Pancreas (tissue), 10 donors: ENCODE results near the gene FIP1L1. TPM values are rescaled to one million over a fixed set of nuclear protein-coding genes. Genes with fewer than 3 reads are reported as not detected.

Experiments used
- ATAC-seq, 4 donors: fragments of 200-7000 bp; cut with Tn5 transposase; one replicate each; pipeline versions ENCODE4 v1.8.0 to v1.9.1; 2020; ENCODE audit warnings: mild to moderate bottlenecking in 4 of 4, moderate library complexity in 4 of 4
- DNase-seq, 6 donors: peaks; one replicate each; pipeline ENCODE4 v3.0.0-alpha.2; 2020
- FAIRE-seq: peaks from 2 replicates; lab custom pipeline; 2012; peaks lifted over from hg19 to GRCh38; lab: Jason Lieb, UNC
- H3K27ac ChIP-seq, 4 donors: fragments of 200-600 bp; sonication (generic); 1 replicate in 3 of 4; 2 replicates in 1 of 4; pipeline versions ENCODE4 v1.5.0 to v1.8.0; 2020
- H3K27me3 ChIP-seq, 4 donors: fragments of 200-600 bp; one replicate each; pipeline ENCODE4 v1.8.0; 2021
- H3K36me3 ChIP-seq, 3 donors: fragments of 200-600 bp; sonication (generic) in 1 of 3; one replicate each; pipeline versions ENCODE4 v1.5.0 to v1.8.0; 2020 to 2021
- H3K4me1 ChIP-seq, 3 donors: fragments of 200-600 bp; one replicate each; pipeline ENCODE4 v1.8.0; 2021
- H3K4me3 ChIP-seq, 4 donors: fragments of 200-600 bp; sonication (generic) in 2 of 4; one replicate each; pipeline versions ENCODE4 v1.5.0 to v1.8.0; 2020 to 2021
- H3K9me3 ChIP-seq, 4 donors: fragments of 200-600 bp; one replicate each; pipeline ENCODE4 v1.8.0; 2021
- WGBS, 2 donors: extraction: QIAGEN DNeasy Blood & Tissue Kit; methylation state at CpG; one replicate each; pipeline ENCODE4 v1.1.7; 2013; 5-methylcytosine and 5-hydroxymethylcytosine counted together
- intact Hi-C, 3 donors: fragments of 100-400 bp; cut with DNase I; formaldehyde crosslinking; loops; one replicate each; pipeline versions ENCODE4 v1.11.1 to v1.14.2; 2022
- polyA plus RNA-seq, 2 donors: library from polyadenylated mRNA; stranded (reverse); fragments of 200-250 nt; gene quantifications; one replicate each; pipeline ENCODE4 v1.2.3, GENCODE V29; 2013
- total RNA-seq, 6 donors: library from RNA; stranded (reverse); fragmentation: NEBNext Ultra II Directional in 4 of 6; extraction: Animal tissue kit (Norgen Biotek cat#: 25700) in 4 of 6; gene quantifications; one replicate each; pipeline versions ENCODE4 v1.2.1 to v1.2.4, GENCODE V29; 2021 to 2023
- TF ChIP-seq, protein P1 (sequence below), 4 donors: fragments of 200-600 bp; sonication (generic) in 3 of 4; IDR thresholded peaks; one replicate each; pipeline versions ENCODE4 v1.5.0 to v1.8.0; 2021; ENCODE audit warnings: antibody characterized with exemption in 4 of 4
- donor health status: healthy with polysubstance abuse.
- donor health status: DM: no; HTN: no; CAD: no; lungs with moderate emphysema.
- donor health status: DM: no; HTN: no; CAD: no.
- donor health status: control.
- donor health status: control.
- donor health status: Bipolar disorder and iron deficiency.
- donor health status: DM: yes; HTN: yes; CAD: no.
- donor health status: DM: no; HTN: no; CAD: no.
- donor health status: DM: no; HTN: no; CAD: no.
- donor health status: DM: yes; HTN: yes; CAD: no.

Gene FIP1L1
- total and polyA plus RNA-seq, 8 donors = 10.0 to 27.8 (median 18.0) TPM

DNA sequence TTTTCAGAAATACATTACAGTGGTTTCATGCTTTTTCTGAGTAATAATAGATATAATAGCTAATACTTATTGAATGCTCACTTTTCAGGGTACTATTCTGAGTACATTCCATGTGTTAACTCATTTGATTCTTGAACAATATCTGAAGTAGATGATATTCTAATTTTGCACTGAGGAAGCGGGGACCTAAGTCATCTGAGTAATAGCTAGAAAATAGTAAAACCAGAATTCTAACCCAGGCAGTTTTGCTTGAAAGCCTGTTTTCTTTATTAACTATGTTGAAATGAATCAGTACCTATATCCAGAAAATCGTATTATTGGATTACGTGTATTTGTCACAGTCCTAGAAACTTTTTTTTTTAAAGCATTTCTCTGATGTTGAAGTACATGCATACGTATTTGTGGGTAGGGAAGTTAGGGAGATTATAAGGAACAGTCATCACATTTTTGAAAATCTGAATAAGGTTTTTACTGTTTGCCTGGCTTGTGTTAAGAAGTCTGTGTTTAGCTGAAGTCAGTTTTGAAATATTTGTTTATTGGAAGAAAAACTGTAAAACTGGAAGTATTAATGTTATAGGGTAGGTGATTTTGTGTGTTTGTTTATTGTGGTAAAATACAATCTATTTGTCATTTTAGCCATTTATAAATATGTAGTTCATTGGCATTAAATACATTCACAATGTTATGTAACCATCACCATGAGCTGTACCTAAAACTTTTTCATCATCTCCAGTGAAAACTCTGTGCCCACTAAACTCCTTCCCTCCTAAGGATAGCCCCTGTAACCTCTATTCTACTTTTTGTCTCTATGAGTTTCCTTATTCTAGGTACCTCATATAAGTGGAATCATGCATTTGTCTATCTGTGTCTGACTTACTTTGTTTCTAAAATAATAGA lies 55.3 kb downstream of the FIP1L1 start:
- Histone ChIP-seq H3K9me3 (no peaks in the 10 kb centered on the region), H3K36me3 (peaks cover 0 to 15% (median 0%) of the 10 kb centered on the region in 3 donors), H3K27ac (no peak overlapping the region), H3K4me3 (no peak overlapping the region), H3K4me1 (peaks cover 0 to 3% (median 0%) of the 10 kb centered on the region in 3 donors), H3K27me3 (no peaks in the 10 kb centered on the region)
- TF ChIP-seq, protein P1, sequence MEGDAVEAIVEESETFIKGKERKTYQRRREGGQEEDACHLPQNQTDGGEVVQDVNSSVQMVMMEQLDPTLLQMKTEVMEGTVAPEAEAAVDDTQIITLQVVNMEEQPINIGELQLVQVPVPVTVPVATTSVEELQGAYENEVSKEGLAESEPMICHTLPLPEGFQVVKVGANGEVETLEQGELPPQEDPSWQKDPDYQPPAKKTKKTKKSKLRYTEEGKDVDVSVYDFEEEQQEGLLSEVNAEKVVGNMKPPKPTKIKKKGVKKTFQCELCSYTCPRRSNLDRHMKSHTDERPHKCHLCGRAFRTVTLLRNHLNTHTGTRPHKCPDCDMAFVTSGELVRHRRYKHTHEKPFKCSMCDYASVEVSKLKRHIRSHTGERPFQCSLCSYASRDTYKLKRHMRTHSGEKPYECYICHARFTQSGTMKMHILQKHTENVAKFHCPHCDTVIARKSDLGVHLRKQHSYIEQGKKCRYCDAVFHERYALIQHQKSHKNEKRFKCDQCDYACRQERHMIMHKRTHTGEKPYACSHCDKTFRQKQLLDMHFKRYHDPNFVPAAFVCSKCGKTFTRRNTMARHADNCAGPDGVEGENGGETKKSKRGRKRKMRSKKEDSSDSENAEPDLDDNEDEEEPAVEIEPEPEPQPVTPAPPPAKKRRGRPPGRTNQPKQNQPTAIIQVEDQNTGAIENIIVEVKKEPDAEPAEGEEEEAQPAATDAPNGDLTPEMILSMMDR (IDR thresholded peaks at IDR 0.05) = no peak
- ATAC-seq (no peak), FAIRE-seq (no peak), DNase-seq (no peak)
- intact Hi-C loops = no loop called here
- 97 to 98% methylated on average over 4 of the region's 4 CpGs for WGBS, 2 donors

DNA sequence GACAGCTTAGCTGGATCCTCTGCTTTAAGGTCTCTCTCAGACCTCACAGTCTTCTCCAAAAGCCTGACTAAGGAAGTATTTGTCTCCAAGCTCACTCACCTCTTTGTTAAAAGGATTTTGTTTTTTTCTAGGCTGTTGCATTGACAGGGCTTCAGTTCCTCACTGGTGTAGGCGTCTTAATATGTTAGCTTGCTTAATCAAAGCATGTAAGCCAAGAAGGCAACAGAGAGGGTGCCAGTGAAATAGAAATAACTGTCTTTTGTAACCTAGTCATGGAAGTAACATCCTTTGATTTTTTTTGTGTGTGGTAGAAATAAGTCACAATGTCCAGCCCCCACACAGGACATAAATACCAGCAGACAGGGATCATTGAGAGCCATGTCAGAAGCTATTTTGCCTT lies 58.8 kb downstream of the FIP1L1 start:
- H3K27ac ChIP-seq = no peak overlapping the region
- 96 to 97% methylated on average over 1 of the region's 1 CpG for WGBS, 2 donors
- peaks cover 0 to 3% (median 0%) of the 10 kb centered on the region in 3 donors for H3K4me1 ChIP-seq
- no peaks in the 10 kb centered on the region for H3K27me3 ChIP-seq
- intact Hi-C loops = no loop called here
- ATAC-seq (no peak), FAIRE-seq (no peak), DNase-seq (no peak)
- TF ChIP-seq, protein P1 (IDR thresholded peaks at IDR 0.05) = no peak
- H3K36me3 ChIP-seq = no peaks in the 10 kb centered on the region
- no peaks in the 10 kb centered on the region for H3K9me3 ChIP-seq
- H3K4me3 ChIP-seq = no peak overlapping the region

DNA sequence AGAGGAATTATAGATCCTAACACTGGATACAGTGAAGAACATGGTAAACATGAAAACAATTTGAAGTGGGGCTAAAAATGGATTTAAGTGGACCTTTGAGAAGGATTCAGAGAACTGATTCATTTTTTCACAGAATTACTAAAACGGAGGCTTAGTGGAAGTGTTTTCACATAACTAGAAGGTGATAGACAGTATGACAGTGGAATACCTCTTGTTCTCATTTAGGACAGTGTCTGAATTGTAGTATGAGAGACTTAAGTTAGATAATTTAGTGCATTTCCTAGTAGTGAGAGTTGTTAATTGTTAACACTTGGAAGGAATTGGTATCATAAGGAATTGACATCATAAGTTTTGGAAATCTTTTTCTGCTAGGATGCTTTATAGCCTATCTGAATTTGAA lies 64.1 kb downstream of the FIP1L1 start:
- intact Hi-C loops = no loop called here
- Histone ChIP-seq H3K27me3 (no peaks in the 10 kb centered on the region), H3K4me3 (no peak overlapping the region), H3K9me3 (no peaks in the 10 kb centered on the region), H3K4me1 (no peaks in the 10 kb centered on the region), H3K36me3 (peaks cover 0 to 18% (median 0%) of the 10 kb centered on the region in 3 donors), H3K27ac (no peak overlapping the region)
- 94 to 95% methylated on average over 1 of the region's 1 CpG for WGBS, 2 donors
- ATAC-seq (no peak), DNase-seq (no peak), FAIRE-seq (no peak)
- TF ChIP-seq, protein P1 (IDR thresholded peaks at IDR 0.05) = no peak

DNA sequence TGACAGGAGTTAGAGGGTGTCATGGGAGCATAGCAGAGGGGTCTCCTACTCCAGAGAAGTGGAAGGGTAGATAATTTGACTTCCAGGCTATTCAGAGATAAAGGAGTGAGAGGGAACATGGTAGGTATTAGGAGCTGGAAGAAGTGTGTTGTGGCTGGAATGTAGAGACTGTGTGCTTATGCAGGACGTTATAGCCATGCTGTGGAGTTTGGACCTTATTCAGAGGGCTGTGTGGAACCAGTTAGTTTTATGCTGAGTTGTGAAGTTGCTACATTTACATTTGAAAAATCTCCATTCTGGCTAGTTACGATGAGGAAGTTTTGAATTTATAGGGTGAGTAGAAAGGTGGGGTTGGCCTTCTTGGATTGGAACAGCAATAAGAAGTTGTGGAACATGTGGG lies 67.5 kb downstream of the FIP1L1 start:
- H3K36me3 ChIP-seq = peaks cover 0 to 18% (median 0%) of the 10 kb centered on the region in 3 donors
- H3K9me3 ChIP-seq = no peaks in the 10 kb centered on the region
- no peak overlapping the region for H3K27ac ChIP-seq
- ATAC-seq (no peak), DNase-seq (no peak), FAIRE-seq (no peak)
- H3K27me3 ChIP-seq = no peaks in the 10 kb centered on the region
- intact Hi-C loops = no loop called here
- no peak overlapping the region for H3K4me3 ChIP-seq
- 98% methylated on average over 2 of the region's 2 CpGs for WGBS, 2 donors
- no peaks in the 10 kb centered on the region for H3K4me1 ChIP-seq
- TF ChIP-seq, protein P1 (IDR thresholded peaks at IDR 0.05) = no peak

DNA sequence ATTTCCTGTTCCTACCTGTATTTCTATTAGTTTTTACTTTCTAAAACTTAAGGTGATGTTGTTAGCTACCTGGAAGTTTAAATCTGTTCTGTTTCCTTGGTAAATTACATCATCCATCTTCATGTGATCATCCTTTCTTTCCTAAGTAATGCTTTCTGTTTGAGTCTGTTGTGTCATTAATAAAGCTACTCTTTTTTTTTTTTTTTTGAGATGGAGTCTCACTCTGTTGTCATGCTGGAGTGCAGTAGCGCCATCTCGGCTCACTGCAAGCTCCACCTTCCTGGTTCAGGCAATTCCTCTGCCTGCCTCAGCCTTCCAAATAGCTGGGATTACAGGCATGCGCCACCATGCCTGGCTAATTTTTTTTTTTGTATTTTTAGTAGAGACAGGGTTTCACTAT lies 73.3 kb downstream of the FIP1L1 start:
- ATAC-seq = no peak
- no peak for FAIRE-seq
- H3K9me3 ChIP-seq = no peaks in the 10 kb centered on the region
- peaks cover 0 to 5% (median 4%) of the 10 kb centered on the region in 3 donors for H3K4me1 ChIP-seq
- intact Hi-C loops = no loop called here
- DNase-seq = no peak
- TF ChIP-seq, protein P1 (IDR thresholded peaks at IDR 0.05) = no peak
- H3K27me3 ChIP-seq = no peaks in the 10 kb centered on the region
- 95% methylated on average over 3 of the region's 3 CpGs for WGBS, 2 donors
- no peak overlapping the region for H3K27ac ChIP-seq
- no peak overlapping the region for H3K4me3 ChIP-seq
- peaks cover 0 to 21% (median 0%) of the 10 kb centered on the region in 3 donors for H3K36me3 ChIP-seq
